Measurements from ENCODE around the gene NFKB2.

Gene NFKB2

DNA sequence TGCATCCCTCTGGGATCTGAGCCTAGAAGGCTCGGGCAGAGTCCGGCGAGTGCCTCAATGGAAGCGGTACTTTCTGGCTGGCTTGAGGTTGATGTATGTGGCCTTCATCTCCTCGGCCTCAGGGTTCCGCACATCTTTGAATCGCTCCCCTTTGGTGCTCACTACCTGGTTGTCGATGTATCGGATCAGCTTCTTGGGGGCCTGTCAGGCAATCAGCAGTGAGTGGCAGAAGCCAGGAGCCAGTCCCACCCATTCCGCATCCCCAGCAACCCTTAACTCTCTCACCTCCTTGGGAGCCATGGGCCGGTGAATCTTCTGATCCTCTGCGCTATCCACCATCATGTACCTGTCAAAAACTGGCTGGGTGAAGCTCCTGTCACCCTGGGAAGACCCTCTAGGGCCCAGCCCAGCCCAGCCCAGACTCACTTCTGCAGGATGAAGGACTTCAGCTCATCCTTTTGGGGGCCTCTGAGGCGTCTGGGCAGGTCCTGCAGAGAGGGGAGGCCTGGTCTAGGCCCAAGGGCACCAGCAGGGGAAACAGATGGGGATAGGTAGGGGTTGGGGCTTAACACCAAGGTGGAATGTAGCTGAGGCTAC is 28.0 kb downstream of the NFKB2 start:
- DNase-seq: no peak

DNA sequence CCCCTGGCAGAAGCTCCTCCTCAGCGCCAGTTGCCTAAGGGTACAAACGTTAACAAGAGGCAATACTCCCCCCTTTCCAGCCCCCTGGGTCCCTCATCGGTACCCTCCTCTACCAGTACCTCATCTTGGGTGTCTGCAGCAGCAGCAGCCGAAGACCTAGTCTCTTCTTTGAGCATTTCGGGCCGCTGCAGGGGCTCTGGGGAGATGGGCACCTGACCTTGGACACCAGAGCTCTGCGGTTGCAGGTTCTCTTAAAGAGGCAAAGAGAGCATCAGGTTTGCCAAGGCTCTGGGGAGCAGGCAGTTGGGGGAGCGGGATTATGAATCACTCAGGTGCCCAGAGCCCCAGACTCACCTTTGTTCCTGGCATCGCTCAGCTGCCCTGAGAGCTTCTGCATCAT is 28.6 kb downstream of the NFKB2 start:
- no peak for DNase-seq

DNA sequence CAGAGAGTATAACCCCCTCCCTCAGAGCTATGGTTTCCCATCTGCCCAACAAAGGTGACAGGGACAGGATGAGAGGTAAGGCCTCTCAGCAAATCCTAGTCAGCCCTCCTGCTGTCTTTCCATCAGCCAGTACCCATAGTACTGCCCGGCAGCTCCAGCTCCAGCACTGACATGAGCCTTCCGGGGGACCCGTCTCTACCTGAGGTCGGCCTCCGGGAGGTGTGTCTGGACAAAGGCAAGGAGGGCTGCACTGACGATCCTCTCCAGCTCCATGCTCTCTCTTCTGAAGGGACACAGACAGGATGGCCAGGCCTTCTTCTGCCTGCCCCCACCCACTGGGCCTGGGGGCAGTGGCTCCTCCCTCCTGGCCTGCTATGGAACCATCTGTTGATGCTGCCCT is 29.4 kb downstream of the NFKB2 start:
- no peak for DNase-seq

DNA sequence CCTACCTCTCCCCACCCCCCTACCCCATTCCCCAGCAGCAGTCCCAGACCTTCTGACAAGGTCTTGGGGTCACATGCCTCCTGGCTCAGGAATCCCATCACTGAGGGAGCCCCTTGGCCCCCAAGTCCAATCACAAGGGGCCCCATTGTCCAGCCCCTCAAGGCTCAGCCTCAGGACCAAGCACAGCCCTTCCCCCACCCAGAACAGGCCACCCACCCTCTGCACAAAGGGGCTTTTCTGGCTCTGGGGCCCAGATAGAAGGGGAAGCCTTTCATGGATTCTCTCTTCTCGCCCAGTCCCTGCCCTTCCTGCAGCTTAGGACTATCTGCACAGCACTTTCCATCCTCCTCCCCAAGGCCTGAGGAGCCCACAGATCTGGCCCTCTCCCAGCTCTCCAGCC is 29.9 kb downstream of the NFKB2 start:
- DNase-seq: no peak

DNA sequence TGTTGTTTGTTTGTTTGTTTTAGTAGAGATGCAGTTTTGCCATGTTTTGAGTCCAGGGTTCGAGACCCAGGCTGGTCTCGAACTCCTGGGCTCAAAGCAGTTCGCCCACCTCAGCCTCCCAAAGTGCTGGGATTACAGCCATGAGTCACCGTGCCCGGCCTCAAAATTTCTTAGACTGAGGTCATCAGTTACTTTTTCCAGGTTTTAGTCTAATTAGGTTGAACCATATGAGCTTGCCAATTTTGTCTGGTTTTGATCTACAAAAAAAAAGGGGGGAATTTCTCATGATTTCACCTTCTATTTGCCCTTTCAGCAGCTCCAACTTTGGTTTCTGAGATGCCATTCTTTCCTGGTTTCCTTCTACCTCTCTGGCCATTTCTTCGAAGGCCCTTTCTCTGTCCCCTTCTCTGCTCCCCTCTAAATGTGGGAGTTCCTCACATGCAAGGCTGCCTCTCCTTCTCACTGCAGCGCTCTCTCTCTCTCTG is 31.3 kb downstream of the NFKB2 start:
- DNase-seq: no peak

DNA sequence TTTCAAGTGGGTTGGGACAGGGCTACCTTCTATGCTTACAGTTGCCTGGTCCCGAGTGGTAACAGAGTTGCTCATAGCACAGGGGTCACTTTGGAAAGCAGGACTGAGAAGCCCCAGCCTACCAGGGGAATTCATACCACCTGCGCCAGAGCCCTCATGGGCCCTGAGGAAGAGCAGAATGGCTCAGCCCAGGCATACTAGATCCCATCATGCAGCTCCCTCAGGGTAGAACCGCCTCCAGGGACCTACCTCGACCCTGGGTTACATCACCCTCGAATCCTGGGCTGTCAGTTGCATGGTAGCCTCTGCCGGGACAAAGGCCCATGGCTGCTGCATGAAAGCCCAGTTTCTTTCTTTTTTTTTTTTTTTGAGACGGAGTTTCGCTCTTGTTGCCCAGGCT is 34.0 kb downstream of the NFKB2 start:
- DNase-seq: peak; percentile 51

DNA sequence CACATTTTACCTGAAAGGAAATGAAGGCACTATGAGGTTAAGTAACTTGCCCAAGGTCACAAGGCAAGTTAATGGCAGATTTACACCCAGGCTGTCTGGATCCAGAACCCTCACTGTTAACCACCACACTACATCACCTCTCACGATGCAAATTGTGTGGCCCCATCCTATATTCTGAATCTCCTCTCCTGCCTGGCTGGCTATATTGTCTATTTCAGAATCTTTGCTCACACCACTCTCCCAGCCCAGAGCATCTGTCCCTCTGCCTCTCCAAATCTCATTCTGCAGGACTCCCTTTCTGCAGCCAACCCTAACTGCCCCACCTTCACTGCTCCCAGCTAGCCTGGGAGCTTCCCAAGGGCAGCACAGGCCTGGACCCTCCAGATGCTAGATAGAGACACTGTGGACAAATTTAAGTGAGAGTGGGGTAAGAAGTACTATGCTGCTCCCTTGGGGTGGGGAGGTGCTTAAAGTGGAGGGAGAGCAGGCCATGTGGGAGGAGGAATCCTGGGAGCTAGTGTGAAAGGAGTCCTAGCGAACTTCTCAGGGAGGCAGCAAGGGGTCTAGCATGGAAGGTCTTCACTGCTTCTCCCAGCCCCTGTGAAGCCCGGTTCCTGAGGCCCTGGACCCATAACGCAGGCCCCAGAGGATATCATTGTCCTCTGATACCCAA is 36.1 kb downstream of the NFKB2 start:
- DNase-seq: peak; percentile 67

DNA sequence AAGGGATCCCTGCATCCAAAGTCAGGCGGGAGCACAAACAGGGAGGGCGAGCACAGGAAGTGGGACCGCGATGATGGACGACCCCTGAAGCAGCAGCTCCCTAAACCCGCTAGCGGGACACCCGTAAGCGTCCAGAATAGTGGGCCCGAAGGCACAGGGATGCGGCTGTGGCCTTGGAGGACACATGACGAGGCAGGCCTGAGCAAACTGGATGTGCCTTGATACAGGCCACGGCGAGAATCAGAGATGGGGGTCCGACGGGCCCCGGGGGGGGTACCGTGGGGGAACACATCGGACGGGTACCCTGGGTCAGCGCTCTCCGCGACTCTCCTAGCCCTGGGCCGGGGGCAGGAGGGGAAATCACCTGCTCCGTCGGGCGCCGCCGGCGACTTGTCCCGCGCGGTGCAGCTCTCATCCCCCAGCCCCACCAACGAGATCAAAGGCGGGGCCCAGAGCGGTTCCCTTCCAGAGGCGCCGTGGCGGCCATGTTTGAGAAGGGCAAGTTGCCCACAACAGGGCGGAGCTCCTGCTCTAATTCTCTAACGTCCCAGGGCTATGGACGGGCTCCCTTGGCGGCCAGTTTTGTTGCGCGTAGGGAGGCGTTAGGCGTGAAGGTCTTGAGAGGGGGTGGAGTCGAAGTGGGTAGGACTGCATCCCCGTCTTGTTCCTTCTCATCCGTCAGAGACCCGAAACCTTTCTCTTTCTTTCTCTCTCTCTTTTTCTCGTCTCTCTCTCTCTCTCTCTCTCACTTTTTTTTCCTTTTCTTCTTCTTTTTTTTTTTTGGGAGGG is 36.9 kb downstream of the NFKB2 start, which contains the start of gene CUEDC2:
TSS of gene CUEDC2 (minus strand) at position 413 of the 789 bp plus-strand sequence. CDS start 7,386 bp downstream, outside the sequence.
- peak; percentile 98 for DNase-seq

DNA sequence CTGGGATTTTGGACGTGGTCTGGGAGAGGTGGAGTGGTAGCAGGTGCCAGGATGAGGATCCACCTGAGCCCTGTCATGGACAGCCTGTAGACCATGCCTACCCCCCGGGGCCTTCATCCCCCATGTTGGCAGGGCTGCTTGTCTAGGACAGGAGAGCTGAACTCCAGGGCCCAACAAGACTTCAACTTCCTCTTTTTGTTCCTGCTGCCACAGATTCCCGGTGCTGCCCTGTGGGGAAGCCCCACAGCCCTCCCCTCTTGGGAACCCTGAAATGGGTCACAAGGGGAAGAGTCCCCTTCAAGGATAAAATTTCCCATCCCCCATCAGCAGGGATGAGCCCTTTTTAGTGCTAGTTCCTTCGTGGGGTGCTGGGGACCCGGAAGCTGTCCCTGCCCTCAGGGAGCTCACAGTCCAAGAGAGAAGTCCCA is 38.1 kb downstream of the NFKB2 start:
- no peak for DNase-seq

DNA sequence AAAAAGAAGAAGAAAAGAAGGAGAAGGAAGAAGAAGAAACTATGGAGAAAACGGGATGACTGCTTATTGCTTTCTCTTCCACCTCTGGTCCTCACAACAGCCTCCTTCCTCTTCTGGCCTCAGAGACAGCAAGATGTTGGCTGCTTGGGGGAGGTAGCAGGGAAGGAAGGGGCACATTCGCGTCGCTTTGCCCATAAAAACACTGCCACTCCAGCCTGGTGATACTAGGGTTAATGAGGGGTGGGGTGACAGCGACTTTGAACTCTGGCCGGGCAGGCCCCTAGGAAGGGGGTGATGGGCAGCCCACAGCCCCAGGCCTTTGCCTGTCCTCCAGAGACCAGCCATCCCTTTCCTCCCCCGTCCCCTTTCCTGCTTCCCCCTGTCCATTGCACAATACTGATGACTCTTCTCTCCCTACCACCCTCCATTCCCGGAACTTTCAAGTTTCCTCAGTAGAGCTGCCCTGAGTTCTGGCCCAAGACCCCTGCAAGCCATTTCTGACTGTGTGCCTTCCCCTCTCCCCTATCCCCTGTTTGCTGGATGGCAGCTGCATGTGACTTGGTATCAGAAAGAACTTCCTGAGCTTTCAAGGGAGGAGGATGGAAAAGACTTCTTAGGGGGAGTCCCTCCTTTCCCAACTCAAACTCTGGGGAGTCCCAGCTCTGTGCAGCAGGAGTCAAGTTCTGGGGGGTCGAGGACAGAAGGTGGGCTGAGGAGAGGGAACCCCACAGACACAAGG is 39.1 kb downstream of the NFKB2 start:
- DNase-seq: peak; percentile 57

DNA sequence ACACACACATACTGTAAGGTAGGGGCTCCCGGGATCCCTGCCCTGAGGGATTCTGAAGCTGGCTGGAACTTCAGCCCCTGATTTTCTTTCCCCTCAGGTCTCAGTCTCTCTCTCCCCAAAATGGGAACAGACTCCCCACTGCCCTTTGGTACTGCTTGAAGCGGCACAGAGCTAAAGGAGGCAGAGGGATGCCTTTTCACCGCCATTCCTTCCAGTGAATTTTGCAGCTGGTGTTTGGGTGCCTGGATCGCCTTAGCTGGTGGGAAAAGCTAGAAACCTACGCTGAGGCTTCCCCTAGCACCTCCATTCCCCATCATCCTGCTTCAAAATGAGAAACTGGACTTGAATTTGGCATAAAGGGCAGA is 39.6 kb downstream of the NFKB2 start:
- DNase-seq: no peak

DNA sequence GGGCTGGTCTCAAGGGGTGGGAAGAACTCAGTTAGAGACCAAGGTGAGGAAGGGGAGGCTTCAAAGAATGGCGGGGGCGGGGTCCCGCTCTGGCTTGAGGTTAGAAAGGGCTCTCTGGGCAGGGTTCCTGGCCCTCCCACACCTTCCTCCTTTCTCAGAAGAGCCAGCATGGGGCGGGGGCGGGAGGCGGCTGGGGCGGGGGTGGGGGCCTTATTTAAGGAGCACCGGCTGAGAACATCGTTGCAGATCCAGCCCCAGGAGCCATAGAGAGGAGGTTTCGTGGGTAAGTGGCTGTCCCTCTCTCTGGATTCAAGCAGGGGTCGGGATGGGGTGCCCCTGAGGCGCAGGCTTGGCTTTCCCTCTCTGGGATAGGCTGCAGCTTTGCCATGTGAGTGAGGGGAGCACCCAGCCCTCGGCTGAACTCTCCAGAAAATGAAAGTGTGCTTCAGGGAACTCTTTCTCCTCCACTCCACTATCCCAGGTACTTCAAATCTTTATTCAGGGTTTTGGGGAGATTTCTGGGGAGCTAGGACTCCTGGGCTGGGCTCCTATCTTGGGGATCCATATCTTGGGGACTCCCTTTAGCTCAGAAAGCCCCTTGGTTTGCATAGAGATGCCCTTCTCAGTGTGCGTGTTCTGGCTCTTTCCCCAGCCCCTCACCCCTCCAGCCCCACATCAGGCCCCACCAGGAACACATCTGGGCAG is 40.2 kb downstream of the NFKB2 start:
- DNase-seq: no peak

DNA sequence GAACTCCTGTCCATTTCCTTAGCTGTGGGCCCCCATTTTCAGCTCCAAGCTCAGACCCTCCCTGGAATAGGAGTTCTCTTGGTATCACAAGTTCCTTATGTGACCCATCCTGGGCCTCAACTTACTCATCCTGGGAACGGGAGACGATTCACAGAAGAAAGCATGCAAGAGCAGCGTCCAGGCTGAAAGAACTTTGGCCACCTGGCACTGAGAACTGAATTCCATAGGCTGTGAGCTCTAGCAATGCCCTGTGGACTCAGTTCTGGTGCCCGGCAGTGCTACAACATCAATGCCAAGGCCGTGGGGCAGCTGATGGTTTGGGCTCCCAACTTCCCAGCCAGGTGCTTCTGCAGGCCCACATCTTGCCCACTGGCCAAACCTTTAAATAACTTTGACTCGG is 40.8 kb downstream of the NFKB2 start:
- no peak for DNase-seq

DNA sequence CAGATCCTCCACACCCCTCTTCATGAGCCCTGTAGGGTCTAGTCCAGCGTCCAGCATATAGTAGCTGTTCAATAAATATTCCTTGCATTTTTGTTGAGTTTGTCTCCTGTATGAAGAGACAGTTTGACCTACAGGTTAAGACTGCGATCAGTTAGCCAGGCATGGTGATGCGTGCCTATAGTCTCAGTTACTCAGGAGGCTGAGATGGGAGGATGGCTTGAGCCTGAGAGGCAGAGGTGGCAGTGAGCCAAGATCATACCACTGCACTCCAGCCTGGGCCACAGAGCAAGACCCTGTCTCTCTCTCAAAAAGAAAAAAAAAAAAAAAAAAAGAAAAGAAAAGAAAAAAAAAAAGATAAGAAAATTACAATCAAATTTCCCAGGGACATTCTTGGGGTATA is 42.0 kb downstream of the NFKB2 start:
- no peak for DNase-seq

DNA sequence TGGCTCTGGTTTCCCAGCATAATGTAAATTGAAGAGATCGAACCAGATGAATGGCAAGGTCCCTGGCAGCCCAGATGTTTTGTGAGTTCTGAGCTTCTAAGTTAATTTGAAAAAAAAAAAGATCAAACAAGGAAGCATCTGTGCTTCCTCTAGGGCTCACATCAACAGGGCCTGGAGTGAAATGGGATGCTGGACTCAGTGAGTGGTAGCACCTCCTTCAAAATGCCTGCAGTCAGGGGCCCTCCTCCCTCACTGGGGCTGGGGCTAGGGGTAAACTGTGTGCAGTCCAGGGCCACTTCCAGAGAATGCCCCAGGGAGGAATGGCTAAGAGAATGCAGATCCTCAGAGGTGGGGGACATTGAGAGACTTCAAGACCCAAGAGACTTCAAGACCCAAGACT is 42.9 kb downstream of the NFKB2 start:
- no peak for DNase-seq

DNA sequence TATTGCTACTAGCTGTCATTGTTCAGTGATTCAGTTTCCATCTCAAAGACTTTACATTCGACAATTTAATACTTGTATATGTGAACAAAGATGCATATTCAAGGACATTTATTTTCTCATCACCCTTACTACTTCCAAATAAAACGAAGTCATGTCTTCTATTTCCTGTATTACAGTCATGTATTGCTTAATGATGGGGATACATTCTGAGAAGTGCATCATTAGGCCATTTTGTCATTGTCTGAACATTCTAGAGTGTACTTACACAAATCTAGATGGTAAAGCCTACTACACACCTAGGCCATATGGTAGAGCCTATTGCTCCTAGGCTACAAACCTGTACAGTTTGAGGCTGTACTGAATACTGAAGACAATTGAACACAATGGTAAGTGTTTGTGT is 49.3 kb downstream of the NFKB2 start:
- no peak for DNase-seq

DNA sequence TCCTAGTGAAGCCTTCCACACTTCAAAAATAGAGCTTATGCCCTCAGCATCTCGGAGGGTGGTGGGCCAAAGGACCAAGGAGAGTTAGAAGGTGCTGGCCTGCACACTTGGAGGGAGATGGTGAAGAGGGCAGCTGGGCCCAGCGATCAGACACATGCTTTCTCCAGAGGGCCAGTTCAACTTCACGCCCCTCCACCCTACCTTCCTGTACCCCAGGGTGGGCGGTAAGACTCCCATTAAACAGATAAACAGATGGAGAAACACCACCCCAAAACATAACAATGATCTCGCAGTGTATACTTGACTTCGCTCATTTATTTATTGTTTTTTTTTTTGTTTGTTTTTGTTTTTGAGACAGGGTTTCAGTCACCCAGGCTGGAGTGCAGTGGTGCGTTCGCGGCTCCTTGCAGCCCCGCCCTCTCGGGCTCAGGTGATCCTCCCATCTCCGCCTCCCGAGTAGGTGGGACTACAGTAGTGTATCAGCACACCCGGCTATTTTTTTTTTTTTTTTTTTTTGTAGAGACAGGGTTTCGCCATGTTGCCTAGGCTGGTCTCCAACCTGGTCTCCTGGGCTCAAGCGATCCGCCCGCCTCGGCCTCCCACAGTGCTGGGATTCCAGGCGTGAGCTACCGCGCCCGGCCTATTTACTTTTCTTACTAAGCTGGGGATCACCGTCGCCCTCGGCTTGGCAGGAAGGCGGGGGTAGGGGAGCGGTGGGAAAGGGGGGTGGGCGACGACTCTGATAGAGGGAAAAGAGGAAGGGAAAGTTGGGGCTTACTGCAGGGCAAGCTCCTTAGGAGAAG is 54.0 kb downstream of the NFKB2 start:
- peak; percentile 90 for DNase-seq

DNA sequence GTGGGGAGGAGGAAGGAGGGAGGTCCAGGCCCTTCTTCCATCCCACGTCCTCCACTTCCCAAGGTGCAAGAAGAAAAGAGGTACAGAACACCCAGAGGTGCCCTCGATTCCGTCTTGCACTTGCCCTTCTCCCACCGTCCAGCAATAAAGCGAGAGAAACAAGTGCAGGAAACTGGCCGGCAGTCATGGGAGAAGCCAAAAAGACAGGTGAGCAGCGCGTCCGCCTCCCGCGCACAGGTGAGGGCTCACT is 54.5 kb downstream of the NFKB2 start:
- DNase-seq: no peak

DNA sequence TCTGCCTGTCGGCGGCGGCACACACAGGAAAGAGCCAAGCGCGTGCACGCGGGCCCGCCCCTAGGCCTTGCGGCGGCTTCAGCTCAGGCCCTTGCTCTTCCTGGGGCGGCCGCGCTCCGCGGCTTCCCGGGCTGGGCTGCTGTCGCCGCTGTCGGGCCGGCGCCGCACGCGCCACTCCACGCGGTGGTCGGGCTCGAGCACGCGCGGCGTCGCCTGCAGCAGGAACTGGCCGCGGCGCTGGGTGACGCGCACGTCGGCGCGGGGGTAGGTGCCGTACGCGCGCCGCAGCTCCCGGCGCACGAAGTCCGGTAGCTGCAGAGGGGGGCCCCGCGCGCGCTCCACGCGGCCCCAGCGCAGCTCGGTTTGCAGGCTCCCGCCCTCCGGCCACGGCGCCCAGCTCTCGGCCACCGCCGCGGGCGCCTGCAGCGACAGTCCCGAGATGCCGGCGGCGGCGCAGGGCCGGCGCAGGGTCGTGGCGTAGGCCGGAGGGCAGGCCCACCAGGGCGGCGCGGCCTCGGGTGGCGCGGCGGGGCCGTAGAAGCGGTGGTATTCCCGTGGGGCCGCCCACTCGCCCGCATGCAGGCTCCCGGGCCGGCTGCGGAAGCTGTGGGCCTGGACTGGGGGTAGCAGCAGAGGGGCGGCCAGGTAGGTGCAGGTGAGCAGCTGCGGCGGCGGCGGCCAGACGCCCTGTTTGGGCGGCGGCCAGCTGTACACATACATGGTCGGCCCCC is 55.0 kb downstream of the NFKB2 start:
- peak; percentile 91 for DNase-seq

DNA sequence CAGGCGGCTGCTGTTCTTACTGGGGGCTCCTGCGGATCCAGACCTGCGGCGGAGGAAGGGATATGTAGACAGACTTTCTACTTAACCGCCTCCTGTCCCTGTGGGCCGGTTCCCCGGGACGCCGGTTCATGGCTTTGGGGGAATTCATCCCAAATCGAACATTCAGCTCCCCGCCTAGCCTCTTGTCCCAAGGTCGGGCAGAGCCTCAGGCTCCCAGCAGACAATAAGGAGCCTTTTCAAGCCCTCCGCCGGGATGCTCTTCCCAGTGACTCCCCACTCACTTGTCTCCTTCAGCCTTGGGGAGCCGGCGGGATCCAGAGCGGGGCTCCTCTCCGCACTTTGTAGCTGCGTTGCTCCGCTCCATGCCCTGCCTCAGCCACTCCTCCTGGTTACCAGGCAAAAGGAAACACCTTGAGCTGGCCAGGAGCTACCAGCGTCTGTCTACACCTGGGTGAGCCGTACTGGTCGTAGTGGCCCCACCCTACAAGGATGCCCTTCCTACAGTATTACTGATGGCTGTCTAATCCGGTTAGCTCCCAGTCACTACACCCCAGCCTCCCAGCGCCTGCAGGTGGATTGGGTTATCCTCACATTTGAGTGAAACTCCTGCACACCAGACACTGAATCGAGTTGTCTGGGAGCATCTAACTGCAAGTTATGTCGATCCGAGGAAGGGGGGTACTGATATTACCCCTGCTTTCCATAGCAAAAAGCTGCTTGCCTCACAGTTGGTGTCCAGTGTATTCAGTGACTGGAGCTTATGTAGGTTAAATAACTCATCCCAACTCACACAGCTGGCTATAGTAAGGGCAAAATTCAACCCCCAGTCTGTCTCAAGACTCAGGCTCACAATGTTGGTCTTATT is 55.8 kb downstream of the NFKB2 start, which contains the start of gene C10orf95:
TSS of gene C10orf95 (minus strand) at position 439 of the 865 bp plus-strand sequence. CDS start 450 bp downstream, outside the sequence.
- DNase-seq: peak; percentile 65
